Stimulated activated CD4-positive, alpha-beta T cell treated with anti-CD3 and anti-CD28 coated beads, Interleukin-12 subunit alpha, Interleukin-12 subunit beta, amount 100 ng/mL, for 48 hours (primary cell): ENCODE data around the gene HECA.
A peak's percentile ranks its signal among the peaks of the same experiment; 100 is the strongest.
"Not testable (repeated sequence)": the region's sequence is repeated elsewhere in the genome, so short reads cannot be mapped to it uniquely, and the experiment has no call there.

Experiments
- DNase-seq, 3 donors: peaks; one replicate each; pipeline ENCODE4 v3.0.0-alpha.2; 2020; ENCODE audit warnings: low read depth in 2 of 3, low spot score in 1 of 3

The HECA gene, protein sequence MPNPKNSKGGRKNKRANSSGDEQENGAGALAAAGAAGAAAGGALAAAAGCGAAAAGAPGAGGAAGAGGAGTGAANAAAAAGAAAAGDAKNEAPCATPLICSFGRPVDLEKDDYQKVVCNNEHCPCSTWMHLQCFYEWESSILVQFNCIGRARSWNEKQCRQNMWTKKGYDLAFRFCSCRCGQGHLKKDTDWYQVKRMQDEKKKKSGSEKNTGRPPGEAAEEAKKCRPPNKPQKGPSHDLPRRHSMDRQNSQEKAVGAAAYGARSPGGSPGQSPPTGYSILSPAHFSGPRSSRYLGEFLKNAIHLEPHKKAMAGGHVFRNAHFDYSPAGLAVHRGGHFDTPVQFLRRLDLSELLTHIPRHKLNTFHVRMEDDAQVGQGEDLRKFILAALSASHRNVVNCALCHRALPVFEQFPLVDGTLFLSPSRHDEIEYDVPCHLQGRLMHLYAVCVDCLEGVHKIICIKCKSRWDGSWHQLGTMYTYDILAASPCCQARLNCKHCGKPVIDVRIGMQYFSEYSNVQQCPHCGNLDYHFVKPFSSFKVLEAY

DNA sequence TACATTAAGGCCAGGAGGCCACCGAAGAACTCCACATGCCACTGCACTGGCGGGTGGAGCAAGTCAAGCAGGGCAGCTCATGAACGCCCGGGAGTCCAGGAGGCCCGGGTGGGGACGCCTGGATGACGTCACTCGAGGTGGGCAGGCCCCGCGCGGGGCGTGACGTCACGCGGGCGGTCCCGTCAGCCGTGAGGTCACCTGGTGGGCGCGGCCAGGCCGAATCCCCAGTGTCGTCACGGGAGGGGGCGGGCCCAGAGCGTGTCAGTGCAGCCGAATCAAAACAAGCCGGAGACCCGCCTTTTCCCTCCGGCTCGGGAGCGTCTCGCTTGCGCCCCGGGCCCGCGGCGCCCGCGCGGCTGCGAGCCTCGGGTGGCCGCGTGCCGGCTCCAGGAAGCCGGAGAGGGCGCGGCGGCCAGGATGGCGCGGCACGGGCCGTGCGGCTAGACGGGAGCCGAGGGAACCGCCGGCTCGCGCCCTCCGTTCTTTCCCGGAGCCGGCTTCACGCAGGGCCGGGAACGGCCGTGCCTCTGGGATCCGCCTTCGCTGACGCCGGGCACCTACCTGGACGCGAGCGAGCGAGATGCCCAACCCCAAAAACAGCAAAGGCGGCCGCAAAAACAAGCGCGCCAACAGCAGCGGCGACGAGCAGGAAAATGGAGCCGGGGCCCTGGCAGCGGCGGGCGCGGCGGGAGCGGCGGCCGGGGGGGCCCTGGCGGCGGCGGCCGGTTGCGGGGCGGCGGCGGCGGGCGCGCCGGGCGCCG lies at the start of gene HECA:
TSS of gene HECA (plus strand) at position 264 of the 761 bp plus-strand sequence. CDS start at position 581, 317 bp downstream.
- DNase-seq, result peak; percentile 96 to 99 (median 98)

- no peak for DNase-seq
Measured at GRCh38 chr6:139091826-139092225, 43.1 kb upstream of the HECA start.

- peak in 1 of 3 donors; percentile 11 for DNase-seq
Measured at GRCh38 chr6:139099984-139100383, 34.9 kb upstream of the HECA start.

- no peak for DNase-seq
Measured at GRCh38 chr6:139107051-139107450, 27.8 kb upstream of the HECA start.

- no peak for DNase-seq
Measured at GRCh38 chr6:139108378-139108777, 26.5 kb upstream of the HECA start.

- peak in 1 of 3 donors; percentile 46 for DNase-seq
Measured at GRCh38 chr6:139109558-139109957, 25.3 kb upstream of the HECA start.

DNA sequence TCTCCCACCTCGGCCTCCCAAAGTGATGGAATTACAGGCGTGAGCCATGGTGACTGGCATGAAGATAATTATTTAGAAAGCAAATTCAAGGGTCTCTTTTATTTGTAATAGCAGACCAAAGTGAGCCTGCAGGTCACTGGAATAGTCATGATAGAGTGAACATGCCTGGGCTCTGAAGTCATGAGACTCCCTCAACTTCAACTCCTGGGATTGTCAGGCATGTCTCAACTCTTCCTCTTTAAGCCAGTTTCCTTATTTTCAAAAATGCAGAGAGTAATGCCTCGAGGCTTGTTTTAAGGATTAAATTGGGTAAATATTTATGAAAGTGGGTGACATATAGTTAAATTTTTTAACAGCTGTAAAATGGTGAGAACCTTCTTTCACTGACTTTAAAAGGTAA lies 22.7 kb upstream of the HECA start:
- DNase-seq, result no peak

DNA sequence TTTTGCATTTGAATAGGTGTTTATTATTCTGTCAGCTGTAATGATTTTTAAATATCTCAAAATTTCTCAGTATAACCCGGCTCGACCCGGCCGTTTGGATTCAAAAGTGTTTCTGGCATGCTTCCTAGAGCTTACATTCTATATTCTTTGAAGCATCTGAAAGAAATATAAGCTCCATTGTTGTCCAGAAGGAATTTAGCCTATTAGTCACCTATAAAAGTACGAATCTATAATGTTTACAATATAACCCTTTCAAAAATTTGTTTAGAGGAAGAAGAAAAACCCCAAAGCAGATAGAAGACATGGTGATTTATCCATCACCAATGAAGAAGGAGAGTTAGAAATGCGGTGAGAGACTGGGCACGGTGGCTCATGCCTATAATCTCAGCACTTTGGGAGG lies 22.3 kb upstream of the HECA start:
- no peak for DNase-seq

- no peak for DNase-seq
Measured at GRCh38 chr6:139114746-139115145, 20.1 kb upstream of the HECA start.

- DNase-seq, result no peak
Measured at GRCh38 chr6:139115989-139116758, 18.7 kb upstream of the HECA start.

DNA sequence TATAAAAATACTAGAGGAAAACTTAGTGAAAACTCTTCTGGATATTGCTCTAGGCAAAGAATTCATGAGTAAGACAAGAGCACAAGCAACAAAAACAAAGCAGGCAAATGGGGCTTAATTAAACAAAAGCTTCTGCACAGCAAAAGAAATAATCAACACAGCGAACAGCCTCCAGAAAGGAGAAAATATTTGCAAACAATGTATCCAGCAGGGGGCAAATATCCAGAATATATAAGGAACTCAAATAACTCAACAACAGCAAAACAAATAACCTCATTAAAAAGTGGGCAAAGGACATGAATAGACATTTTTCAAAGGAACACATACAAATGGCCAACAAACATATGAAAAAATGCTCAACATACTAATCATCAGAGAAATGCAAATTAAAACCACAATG lies 17.1 kb upstream of the HECA start:
- no peak for DNase-seq

DNA sequence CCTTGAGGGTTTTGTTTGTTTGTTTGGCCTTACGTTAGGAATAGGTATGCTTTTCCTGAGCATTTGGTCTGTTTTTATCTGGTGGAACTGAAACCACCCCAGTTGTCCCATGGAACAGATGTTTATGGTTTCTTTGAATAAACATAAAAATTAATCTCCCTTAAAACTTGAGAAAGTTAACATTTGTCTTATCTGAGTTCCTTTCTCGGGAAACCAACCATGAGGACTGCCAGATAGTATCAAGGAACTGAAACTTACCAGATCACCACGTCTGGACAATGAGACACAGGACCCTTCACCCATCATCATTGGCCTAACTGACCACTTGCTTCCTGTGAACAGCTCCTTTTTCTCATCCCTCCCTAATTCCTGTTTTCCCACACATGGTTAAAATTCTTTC lies 15.3 kb upstream of the HECA start:
- DNase-seq, result no peak

GRCh38 chr6:139122823-139123222 lies 12.1 kb upstream of the HECA start:
- DNase-seq, result not testable (repeated sequence)

DNA sequence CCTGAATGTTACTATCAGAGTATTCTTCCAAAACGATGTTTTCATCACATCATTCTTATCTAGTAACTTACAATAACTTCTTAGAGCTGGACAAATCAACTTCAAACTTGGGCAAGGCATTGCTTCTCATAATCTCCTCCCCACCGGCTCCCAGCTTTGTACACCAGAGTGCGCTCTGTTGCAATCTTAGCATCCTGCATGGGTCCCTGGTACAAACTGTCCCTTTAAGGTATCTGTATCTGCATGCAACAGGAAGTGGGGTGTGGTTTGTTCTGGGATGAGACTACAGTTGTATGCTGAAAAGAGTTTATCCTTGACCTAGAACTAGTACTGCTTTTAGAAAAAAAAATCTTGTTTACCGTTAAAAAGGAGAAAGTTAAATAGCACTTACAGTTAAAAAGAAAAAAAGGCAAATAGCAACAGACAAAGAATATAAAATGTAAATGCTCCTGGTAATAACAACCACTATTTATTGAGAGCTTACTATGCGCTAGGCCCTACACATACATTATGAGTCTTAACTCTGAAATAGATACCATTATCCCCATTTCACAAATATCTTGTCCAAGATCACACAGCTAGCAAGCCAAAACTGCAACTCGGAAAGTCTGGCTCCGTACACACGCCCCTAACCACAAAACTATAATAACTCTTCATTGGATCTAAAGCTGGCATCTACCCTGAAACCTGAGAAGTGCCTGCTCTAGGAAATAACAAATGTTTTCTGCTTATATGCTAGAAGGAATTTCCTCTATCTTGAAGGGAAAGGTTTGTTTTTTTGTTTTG lies 9.8 kb upstream of the HECA start:
- DNase-seq, result peak; percentile 66 to 73 (median 68)

- DNase-seq, result no peak
Measured at GRCh38 chr6:139126255-139126654, 8.6 kb upstream of the HECA start.

GRCh38 chr6:139126931-139127330 lies 7.9 kb upstream of the HECA start:
- DNase-seq, result no peak

DNA sequence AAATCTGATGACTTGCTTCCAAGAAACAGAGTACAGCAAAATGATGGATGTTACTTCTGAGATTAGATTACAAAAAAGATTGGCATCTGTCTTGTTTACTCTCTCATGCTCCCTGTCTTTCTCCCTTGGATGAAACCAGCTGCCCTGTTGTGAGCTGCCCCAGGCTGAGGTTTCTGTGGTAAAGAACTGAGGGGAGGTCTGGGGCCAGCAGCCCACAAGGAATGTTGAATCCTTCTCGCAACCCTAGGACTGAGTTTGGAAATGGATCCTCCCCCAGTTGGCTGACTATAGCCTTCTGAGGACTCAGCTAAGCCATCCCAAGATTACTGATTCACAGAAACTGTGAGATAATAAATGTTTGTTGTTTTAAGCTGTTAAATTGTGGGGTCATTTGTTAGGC lies 5.6 kb upstream of the HECA start:
- DNase-seq, result no peak

DNA sequence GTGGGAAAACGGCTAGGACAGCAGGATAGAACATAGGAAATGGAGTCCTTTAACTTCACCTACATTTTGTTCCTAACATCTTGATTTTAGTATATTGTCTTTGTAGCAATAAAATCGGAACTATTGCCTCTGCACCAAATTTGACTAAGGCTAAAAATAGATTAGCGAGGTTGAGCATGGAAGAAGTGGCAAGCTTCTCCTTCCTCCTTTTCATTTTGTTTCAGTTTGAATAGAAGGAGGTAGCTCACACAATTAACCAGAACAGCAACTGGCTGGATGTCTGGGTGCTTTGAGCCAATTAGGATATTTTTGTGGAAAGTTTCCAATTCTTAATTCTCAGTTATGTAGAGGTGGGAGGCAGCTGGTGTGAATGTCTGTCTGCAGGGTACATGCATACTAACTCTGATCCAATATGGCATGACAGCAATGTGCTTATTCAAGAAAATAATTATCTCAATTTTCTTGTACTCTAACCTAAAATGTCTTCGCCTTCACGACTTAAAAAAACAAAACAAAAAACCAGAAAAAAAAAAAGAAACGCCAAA lies 3.1 kb upstream of the HECA start:
- DNase-seq, result no peak

- no peak for DNase-seq
Measured at GRCh38 chr6:139133262-139134063, 1.4 kb upstream of the HECA start.

- DNase-seq, result no peak
Measured at GRCh38 chr6:139134064-139134395, 850 bp upstream of the HECA start.
